ENCODE data around the gene MARK3.

Gene MARK3

GRCh38 chr14:103460415-103460814, 75.2 kb downstream of the MARK3 start:
- no peak for DNase-seq (ENCODE audit: low read depth)
- TF ChIP-seq, protein P1, sequence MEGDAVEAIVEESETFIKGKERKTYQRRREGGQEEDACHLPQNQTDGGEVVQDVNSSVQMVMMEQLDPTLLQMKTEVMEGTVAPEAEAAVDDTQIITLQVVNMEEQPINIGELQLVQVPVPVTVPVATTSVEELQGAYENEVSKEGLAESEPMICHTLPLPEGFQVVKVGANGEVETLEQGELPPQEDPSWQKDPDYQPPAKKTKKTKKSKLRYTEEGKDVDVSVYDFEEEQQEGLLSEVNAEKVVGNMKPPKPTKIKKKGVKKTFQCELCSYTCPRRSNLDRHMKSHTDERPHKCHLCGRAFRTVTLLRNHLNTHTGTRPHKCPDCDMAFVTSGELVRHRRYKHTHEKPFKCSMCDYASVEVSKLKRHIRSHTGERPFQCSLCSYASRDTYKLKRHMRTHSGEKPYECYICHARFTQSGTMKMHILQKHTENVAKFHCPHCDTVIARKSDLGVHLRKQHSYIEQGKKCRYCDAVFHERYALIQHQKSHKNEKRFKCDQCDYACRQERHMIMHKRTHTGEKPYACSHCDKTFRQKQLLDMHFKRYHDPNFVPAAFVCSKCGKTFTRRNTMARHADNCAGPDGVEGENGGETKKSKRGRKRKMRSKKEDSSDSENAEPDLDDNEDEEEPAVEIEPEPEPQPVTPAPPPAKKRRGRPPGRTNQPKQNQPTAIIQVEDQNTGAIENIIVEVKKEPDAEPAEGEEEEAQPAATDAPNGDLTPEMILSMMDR (IDR thresholded peaks at IDR 0.05; ENCODE audit: insufficient read depth, low read depth, low read length, missing control alignments): no peak

GRCh38 chr14:103463149-103463548, 77.9 kb downstream of the MARK3 start:
- H3K4me3 ChIP-seq (ENCODE audit: low read length): no peak overlapping the region
- DNase-seq (ENCODE audit: low read depth): no peak
- TF ChIP-seq, protein P1 (IDR thresholded peaks at IDR 0.05; ENCODE audit: insufficient read depth, low read depth, low read length, missing control alignments): no peak

More at GRCh38 chr14:103460415-103460814, 75.2 kb downstream of the MARK3 start:
- no peak overlapping the region for H3K4me3 ChIP-seq (ENCODE audit: low read length)

GRCh38 chr14:103463851-103464250, 78.6 kb downstream of the MARK3 start:
- TF ChIP-seq, protein P1 (IDR thresholded peaks at IDR 0.05; ENCODE audit: insufficient read depth, low read depth, low read length, missing control alignments): no peak
- no peak for DNase-seq (ENCODE audit: low read depth)
- H3K4me3 ChIP-seq (ENCODE audit: low read length): no peak overlapping the region

- no peak overlapping the region for H3K4me3 ChIP-seq (ENCODE audit: low read length)
- TF ChIP-seq, protein P1 (IDR thresholded peaks at IDR 0.05; ENCODE audit: insufficient read depth, low read depth, low read length, missing control alignments): no peak
- DNase-seq (ENCODE audit: low read depth): no peak
These were observed 87.7 kb downstream of the MARK3 start for GRCh38 chr14:103472939-103473338.

DNA sequence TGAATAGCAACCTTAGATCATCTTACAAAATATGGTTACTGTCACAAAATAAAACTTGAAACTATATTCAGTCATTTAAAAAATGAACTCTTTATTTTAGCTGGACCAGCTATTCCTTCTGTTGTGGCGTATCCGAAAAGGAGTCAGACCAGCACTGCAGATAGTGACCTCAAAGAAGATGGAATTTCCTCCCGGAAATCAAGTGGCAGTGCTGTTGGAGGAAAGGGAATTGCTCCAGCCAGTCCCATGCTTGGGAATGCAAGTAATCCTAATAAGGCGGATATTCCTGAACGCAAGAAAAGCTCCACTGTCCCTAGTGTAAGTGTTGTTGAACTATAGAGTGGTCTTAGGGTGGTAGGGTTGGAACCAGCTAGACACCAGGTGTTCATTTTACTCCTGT, 89.7 kb downstream of the MARK3 start:
- no peak for DNase-seq (ENCODE audit: low read depth)
- TF ChIP-seq, protein P1 (IDR thresholded peaks at IDR 0.05; ENCODE audit: insufficient read depth, low read depth, low read length, missing control alignments): no peak
- H3K4me3 ChIP-seq (ENCODE audit: low read length): no peak overlapping the region

- H3K4me3 ChIP-seq (ENCODE audit: low read length): no peak overlapping the region
- TF ChIP-seq, protein P1 (IDR thresholded peaks at IDR 0.05; ENCODE audit: insufficient read depth, low read depth, low read length, missing control alignments): no peak
- no peak for DNase-seq (ENCODE audit: low read depth)
These were observed 90.8 kb downstream of the MARK3 start for GRCh38 chr14:103476065-103476464.

DNA sequence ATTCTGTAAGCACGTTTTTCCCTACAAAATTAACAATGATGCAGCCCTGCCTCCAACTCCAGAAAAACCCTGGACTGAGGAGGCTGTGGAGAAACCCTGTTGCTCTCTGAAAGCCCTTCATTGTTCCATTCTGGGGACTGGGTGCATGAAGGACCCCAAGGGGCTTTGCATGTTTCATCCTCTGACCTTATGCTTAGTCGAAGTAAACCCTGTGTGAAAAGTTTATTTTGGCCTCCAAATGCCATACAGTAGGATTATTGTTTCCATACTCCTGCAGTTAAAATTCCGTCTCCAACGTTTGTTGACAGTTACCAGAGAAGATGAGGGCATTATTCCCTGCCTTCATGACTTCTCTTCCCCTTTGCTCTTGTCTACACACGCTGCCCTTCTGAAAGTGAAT, 91.4 kb downstream of the MARK3 start:
- no peak for DNase-seq (ENCODE audit: low read depth)
- TF ChIP-seq, protein P1 (IDR thresholded peaks at IDR 0.05; ENCODE audit: insufficient read depth, low read depth, low read length, missing control alignments): no peak
- no peak overlapping the region for H3K4me3 ChIP-seq (ENCODE audit: low read length)

All from epithelial cell of esophagus (primary cell).